ENCODE results near the gene STAG2.
"Not testable (repeated sequence)": the region's sequence is repeated elsewhere in the genome, so short reads cannot be mapped to it uniquely, and the experiment has no call there.

Gene STAG2

DNA sequence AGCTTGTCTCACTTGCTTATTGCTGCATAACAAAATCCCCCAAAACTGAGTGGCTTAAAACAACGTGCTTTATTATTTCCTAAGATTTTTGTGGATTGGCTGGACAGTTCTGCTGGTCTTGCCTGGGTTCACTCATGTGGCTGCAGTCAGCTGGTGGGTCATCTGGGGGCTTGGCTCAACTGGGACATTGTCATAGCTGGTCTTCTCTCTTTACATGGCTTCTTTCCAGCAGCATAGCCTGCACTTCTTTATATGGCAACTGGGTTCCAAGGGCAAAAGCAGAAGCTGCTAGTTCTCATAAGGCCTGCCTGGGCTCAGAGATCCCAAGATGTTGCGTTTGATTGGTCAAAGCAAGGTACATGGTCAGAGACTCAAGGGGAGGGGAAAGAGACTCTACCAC lies 33.7 kb upstream of the STAG2 start:
- H2AFZ ChIP-seq (ENCODE audit: low read length) = no peak overlapping the region
- H3K36me3 ChIP-seq (ENCODE audit: insufficient read depth, low read length) = no peaks in the 10 kb centered on the region
- H3K4me3 ChIP-seq (ENCODE audit: low read length, poor library complexity, severe bottlenecking) = no peak overlapping the region
- H3K27me3 ChIP-seq (ENCODE audit: insufficient read depth, low read length, poor library complexity, severe bottlenecking) = no peaks in the 10 kb centered on the region
- H4K20me1 ChIP-seq (ENCODE audit: insufficient read depth, low read length, poor library complexity, severe bottlenecking) = no peaks in the 10 kb centered on the region
- no peaks in the 10 kb centered on the region for H3K9me3 ChIP-seq (ENCODE audit: insufficient read depth, low read depth, low read length)
- no peaks in the 10 kb centered on the region for H3K9me2 ChIP-seq (replicated peaks; ENCODE audit: low read depth, low read length)
- no peak overlapping the region for H3K9ac ChIP-seq (ENCODE audit: low read depth, low read length, poor library complexity, severe bottlenecking)
- TF ChIP-seq, protein P1, sequence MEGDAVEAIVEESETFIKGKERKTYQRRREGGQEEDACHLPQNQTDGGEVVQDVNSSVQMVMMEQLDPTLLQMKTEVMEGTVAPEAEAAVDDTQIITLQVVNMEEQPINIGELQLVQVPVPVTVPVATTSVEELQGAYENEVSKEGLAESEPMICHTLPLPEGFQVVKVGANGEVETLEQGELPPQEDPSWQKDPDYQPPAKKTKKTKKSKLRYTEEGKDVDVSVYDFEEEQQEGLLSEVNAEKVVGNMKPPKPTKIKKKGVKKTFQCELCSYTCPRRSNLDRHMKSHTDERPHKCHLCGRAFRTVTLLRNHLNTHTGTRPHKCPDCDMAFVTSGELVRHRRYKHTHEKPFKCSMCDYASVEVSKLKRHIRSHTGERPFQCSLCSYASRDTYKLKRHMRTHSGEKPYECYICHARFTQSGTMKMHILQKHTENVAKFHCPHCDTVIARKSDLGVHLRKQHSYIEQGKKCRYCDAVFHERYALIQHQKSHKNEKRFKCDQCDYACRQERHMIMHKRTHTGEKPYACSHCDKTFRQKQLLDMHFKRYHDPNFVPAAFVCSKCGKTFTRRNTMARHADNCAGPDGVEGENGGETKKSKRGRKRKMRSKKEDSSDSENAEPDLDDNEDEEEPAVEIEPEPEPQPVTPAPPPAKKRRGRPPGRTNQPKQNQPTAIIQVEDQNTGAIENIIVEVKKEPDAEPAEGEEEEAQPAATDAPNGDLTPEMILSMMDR (conservative IDR thresholded peaks at IDR 0.05; ENCODE audit: low read length) = no peak
- TF ChIP-seq EZH2phosphoT487 (IDR thresholded peaks at IDR 0.05; ENCODE audit: borderline replicate concordance) = no peak
- no peaks in the 10 kb centered on the region for H3K4me1 ChIP-seq (ENCODE audit: insufficient read depth, low read length, poor library complexity, severe bottlenecking)
- no peaks in the 10 kb centered on the region for H3K79me2 ChIP-seq (ENCODE audit: insufficient read depth, low read length)
- H3K4me2 ChIP-seq (ENCODE audit: low read depth, low read length, poor library complexity, severe bottlenecking) = no peak overlapping the region
- no peaks in the 10 kb centered on the region for H3F3A ChIP-seq (ENCODE audit: low read depth)

DNA sequence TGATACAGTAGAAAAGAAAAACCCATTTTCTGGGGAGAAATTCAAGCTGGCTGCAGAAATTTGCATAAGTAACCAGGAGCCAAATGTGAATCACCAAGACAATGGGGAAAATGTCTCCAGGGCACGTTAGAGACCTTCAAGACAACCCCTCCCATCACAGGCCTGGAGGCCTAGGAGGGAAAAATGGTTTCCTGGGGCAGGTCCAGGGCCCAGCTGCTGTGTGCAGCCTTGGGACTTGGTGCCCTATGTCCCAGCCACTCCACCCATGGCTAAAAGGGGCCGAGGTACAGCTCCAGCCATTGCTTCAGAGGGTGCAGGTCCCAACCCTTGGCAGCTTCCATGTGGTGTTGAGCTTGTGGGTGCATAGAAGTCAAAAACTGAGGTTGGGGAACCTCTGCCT lies 29.5 kb upstream of the STAG2 start:
- H3K79me2 ChIP-seq (ENCODE audit: insufficient read depth, low read length); H3F3A ChIP-seq (ENCODE audit: low read depth); H3K9me3 ChIP-seq (ENCODE audit: insufficient read depth, low read depth, low read length); H3K4me3 ChIP-seq (ENCODE audit: low read length, poor library complexity, severe bottlenecking); H3K4me1 ChIP-seq (ENCODE audit: insufficient read depth, low read length, poor library complexity, severe bottlenecking); H2AFZ ChIP-seq (ENCODE audit: low read length); H3K9ac ChIP-seq (ENCODE audit: low read depth, low read length, poor library complexity, severe bottlenecking); H3K9me2 ChIP-seq (replicated peaks; ENCODE audit: low read depth, low read length); H3K4me2 ChIP-seq (ENCODE audit: low read depth, low read length, poor library complexity, severe bottlenecking); H3K27me3 ChIP-seq (ENCODE audit: insufficient read depth, low read length, poor library complexity, severe bottlenecking); H3K36me3 ChIP-seq (ENCODE audit: insufficient read depth, low read length); H4K20me1 ChIP-seq (ENCODE audit: insufficient read depth, low read length, poor library complexity, severe bottlenecking): not testable (repeated sequence)

DNA sequence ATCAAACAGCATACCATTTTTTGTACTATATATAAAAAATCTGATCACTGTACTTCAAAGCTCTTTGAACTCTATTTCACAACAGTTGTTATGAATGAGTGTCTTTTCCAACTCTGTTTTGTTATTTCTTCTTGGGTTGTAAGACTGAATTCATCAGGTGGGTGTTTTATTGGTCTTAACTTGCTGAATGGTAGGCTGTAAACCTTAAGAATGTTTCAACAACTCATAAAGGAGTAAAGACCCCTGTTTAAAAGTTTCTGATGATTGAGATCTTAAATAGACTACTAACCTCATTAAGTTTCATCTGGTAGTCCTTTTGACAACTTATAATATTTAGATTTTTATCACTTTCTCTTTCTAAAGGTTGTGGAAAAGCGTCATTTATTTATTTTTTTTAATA lies 18.4 kb upstream of the STAG2 start:
- H2AFZ ChIP-seq (ENCODE audit: low read length) = no peak overlapping the region
- H3K4me2 ChIP-seq (ENCODE audit: low read depth, low read length, poor library complexity, severe bottlenecking) = no peak overlapping the region
- H3F3A ChIP-seq (ENCODE audit: low read depth) = no peaks in the 10 kb centered on the region
- H3K27me3 ChIP-seq (ENCODE audit: insufficient read depth, low read length, poor library complexity, severe bottlenecking) = no peaks in the 10 kb centered on the region
- H3K4me1 ChIP-seq (ENCODE audit: insufficient read depth, low read length, poor library complexity, severe bottlenecking) = no peaks in the 10 kb centered on the region
- no peaks in the 10 kb centered on the region for H3K36me3 ChIP-seq (ENCODE audit: insufficient read depth, low read length)
- H3K9ac ChIP-seq (ENCODE audit: low read depth, low read length, poor library complexity, severe bottlenecking) = no peak overlapping the region
- H3K79me2 ChIP-seq (ENCODE audit: insufficient read depth, low read length) = no peaks in the 10 kb centered on the region
- H3K9me2 ChIP-seq (replicated peaks; ENCODE audit: low read depth, low read length) = no peaks in the 10 kb centered on the region
- H3K9me3 ChIP-seq (ENCODE audit: insufficient read depth, low read depth, low read length) = no peaks in the 10 kb centered on the region
- TF ChIP-seq, protein P1 (conservative IDR thresholded peaks at IDR 0.05; ENCODE audit: low read length) = no peak
- TF ChIP-seq EZH2phosphoT487 (IDR thresholded peaks at IDR 0.05; ENCODE audit: borderline replicate concordance) = no peak
- no peak overlapping the region for H3K4me3 ChIP-seq (ENCODE audit: low read length, poor library complexity, severe bottlenecking)
- no peaks in the 10 kb centered on the region for H4K20me1 ChIP-seq (ENCODE audit: insufficient read depth, low read length, poor library complexity, severe bottlenecking)

DNA sequence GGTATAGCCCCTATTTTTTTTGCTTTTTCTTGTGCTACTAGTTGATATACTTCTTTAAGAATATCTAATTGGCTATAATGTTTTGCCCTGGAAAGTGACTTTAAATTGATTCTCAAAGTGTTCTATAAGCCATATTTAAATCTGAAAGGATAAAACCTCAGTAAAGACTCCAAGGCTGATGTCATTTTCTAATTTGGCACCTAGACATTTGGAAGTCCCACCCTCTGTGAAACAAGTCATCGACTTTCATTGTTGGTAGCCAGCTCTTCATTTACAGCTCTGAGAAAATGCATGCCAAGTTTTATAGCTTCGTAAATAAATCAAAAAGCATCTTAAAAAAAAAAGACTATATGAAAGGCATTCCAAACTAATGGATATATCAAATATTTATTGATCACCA lies 18.0 kb upstream of the STAG2 start:
- H3K9me2 ChIP-seq (replicated peaks; ENCODE audit: low read depth, low read length) = no peaks in the 10 kb centered on the region

More for the DNA sequence above, 18.0 kb upstream of the STAG2 start:
- no peaks in the 10 kb centered on the region for H3K79me2 ChIP-seq (ENCODE audit: insufficient read depth, low read length)
- H3K9me3 ChIP-seq (ENCODE audit: insufficient read depth, low read depth, low read length) = no peaks in the 10 kb centered on the region
- no peak overlapping the region for H3K4me2 ChIP-seq (ENCODE audit: low read depth, low read length, poor library complexity, severe bottlenecking)
- no peaks in the 10 kb centered on the region for H3K27me3 ChIP-seq (ENCODE audit: insufficient read depth, low read length, poor library complexity, severe bottlenecking)
- H3K4me1 ChIP-seq (ENCODE audit: insufficient read depth, low read length, poor library complexity, severe bottlenecking) = no peaks in the 10 kb centered on the region
- H4K20me1 ChIP-seq (ENCODE audit: insufficient read depth, low read length, poor library complexity, severe bottlenecking) = no peaks in the 10 kb centered on the region
- no peak overlapping the region for H3K9ac ChIP-seq (ENCODE audit: low read depth, low read length, poor library complexity, severe bottlenecking)
- no peaks in the 10 kb centered on the region for H3F3A ChIP-seq (ENCODE audit: low read depth)
- no peaks in the 10 kb centered on the region for H3K36me3 ChIP-seq (ENCODE audit: insufficient read depth, low read length)
- no peak overlapping the region for H2AFZ ChIP-seq (ENCODE audit: low read length)
- TF ChIP-seq, protein P1 (conservative IDR thresholded peaks at IDR 0.05; ENCODE audit: low read length) = no peak
- no peak for TF ChIP-seq EZH2phosphoT487 (IDR thresholded peaks at IDR 0.05; ENCODE audit: borderline replicate concordance)
- H3K4me3 ChIP-seq (ENCODE audit: low read length, poor library complexity, severe bottlenecking) = no peak overlapping the region
